Measurements from ENCODE around the gene CYB5D1. TPM values are rescaled to one million over a fixed set of nuclear protein-coding genes. Genes with fewer than 3 reads are reported as not detected.
"Not testable (repeated sequence)": the region's sequence is repeated elsewhere in the genome, so short reads cannot be mapped to it uniquely, and the experiment has no call there.

CYB5D1 gene
- total RNA-seq, 1 donor from 2014 or later = 9.8 TPM

- no peak for DNase-seq (ENCODE audit: low read depth, low spot score)
Measured at GRCh38 chr17:7856011-7856810, 1.6 kb upstream of the CYB5D1 start.

- DNase-seq (ENCODE audit: low read depth, low spot score) = peak; percentile 99
Measured at GRCh38 chr17:7856811-7857712, 741 bp upstream of the CYB5D1 start, which contains the start of gene NAA38. NAA38 (minus strand) TSS chr17:7857559; CDS start chr17:7857463, 96 bp downstream.

GRCh38 chr17:7858522-7858810 is 663 bp downstream of the CYB5D1 start:
- no peak for DNase-seq (ENCODE audit: low read depth, low spot score)

GRCh38 chr17:7859028-7859427 is 1.2 kb downstream of the CYB5D1 start:
- no peak for DNase-seq (ENCODE audit: low read depth, low spot score)

- no peak for DNase-seq (ENCODE audit: low read depth, low spot score)
Measured at GRCh38 chr17:7862692-7863437, 5.1 kb downstream of the CYB5D1 start.

GRCh38 chr17:7864384-7864783 is 6.6 kb downstream of the CYB5D1 start:
- not testable (repeated sequence) for DNase-seq (ENCODE audit: low read depth, low spot score)

GRCh38 chr17:7864995-7865650 is 7.3 kb downstream of the CYB5D1 start:
- no peak for DNase-seq (ENCODE audit: low read depth, low spot score)

GRCh38 chr17:7867881-7868329 is 10.1 kb downstream of the CYB5D1 start:
- no peak for DNase-seq (ENCODE audit: low read depth, low spot score)

GRCh38 chr17:7873051-7873450 is 15.2 kb downstream of the CYB5D1 start:
- DNase-seq (ENCODE audit: low read depth, low spot score) = no peak

- DNase-seq (ENCODE audit: low read depth, low spot score) = no peak
Measured at GRCh38 chr17:7875804-7876370, 18.1 kb downstream of the CYB5D1 start.

- no peak for DNase-seq (ENCODE audit: low read depth, low spot score)
Measured at GRCh38 chr17:7878234-7878633, 20.4 kb downstream of the CYB5D1 start.

GRCh38 chr17:7880076-7880868 is 22.5 kb downstream of the CYB5D1 start:
- DNase-seq (ENCODE audit: low read depth, low spot score) = no peak

GRCh38 chr17:7881276-7882054 is 23.7 kb downstream of the CYB5D1 start:
- no peak for DNase-seq (ENCODE audit: low read depth, low spot score)

GRCh38 chr17:7882068-7882467 is 24.3 kb downstream of the CYB5D1 start:
- no peak for DNase-seq (ENCODE audit: low read depth, low spot score)

- DNase-seq (ENCODE audit: low read depth, low spot score) = no peak
Measured at GRCh38 chr17:7882629-7883028, 24.8 kb downstream of the CYB5D1 start.

- DNase-seq (ENCODE audit: low read depth, low spot score) = no peak
Measured at GRCh38 chr17:7883781-7884386, 26.1 kb downstream of the CYB5D1 start.

- DNase-seq (ENCODE audit: low read depth, low spot score) = no peak
Measured at GRCh38 chr17:7884581-7885366, 27.0 kb downstream of the CYB5D1 start.

Measured in pulmonary artery endothelial cell (primary cell).